ENCODE measurements around the gene ARHGEF11.
"Not testable (repeated sequence)": the region's sequence is repeated elsewhere in the genome, so short reads cannot be mapped to it uniquely, and the experiment has no call there.

The ARHGEF11 gene

DNA sequence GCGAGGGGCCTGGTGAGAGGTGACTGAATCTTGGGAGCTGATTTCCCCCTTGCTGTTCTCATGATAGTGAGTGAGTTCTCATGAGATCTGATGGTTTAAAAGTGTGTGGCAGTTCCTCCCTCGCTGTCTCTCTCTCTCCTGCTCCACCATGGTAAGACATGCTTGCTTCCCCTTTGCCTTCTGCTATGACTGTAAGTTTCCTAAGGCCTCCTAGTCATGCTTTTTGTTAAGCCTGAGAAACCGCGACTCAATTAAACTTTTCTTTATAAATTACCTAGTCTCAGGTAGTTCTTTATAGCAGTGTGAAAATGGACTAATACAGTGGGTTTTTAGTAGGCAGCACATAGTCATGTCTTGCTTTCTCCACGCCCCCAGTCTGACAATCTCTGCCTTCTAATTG is 10.2 kb upstream of the ARHGEF11 start:
- WGBS (ENCODE audit: insufficient coverage), result 75% methylated on average over 2 of the region's 5 CpGs
- POLR2A ChIA-PET; H3K36me3 ChIP-seq (ENCODE audit: control insufficient read depth in 4 of 4, insufficient read depth in 4 of 4, low read length in 3 of 4); H3K27me3 ChIP-seq (replicated peaks in 2 of 5; ENCODE audit: control insufficient read depth in 4 of 5, insufficient read depth in 5 of 5, low read length in 4 of 5); H3K4me3 ChIP-seq (ENCODE audit: control insufficient read depth in 1 of 7, extremely low read depth in 1 of 7, insufficient read depth in 4 of 7, low read depth in 2 of 7, low read length in 6 of 7); CTCF ChIA-PET; H3K27ac ChIP-seq (ENCODE audit: insufficient read depth in 1 of 2, low read depth in 1 of 2, low read length in 2 of 2, poor library complexity in 1 of 2, severe bottlenecking in 2 of 2); H3K4me1 ChIP-seq (ENCODE audit: control extremely low read depth in 1 of 4, control insufficient read depth in 4 of 4, insufficient read depth in 4 of 4, low read length in 3 of 4); H3K9me3 ChIP-seq (ENCODE audit: control extremely low read depth in 1 of 5, control insufficient read depth in 4 of 5, insufficient read depth in 2 of 5, low read depth in 1 of 5, low read length in 4 of 5): not testable (repeated sequence)
- peak in 2 of 3 donors; percentile 35 to 44 for DNase-seq

DNA sequence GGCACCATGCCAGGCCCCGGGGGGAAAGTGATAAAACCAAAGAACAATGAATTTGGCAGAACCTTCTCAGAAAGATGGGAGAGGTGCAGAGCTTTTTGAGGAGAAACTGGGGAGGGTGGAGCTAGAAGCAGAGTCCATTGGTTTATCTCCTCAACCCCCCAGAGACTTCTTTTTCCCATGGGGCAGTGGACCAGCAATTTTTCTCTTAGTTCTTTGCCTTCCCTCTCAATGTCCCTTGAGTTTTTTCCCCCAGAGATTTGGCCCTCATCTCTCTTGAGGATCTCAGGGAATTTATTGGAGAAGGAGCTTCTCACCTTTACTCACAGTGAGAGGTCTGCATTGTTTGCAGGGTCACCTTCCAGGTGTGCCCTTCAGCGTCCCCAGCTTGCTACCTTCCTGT is 5.3 kb upstream of the ARHGEF11 start:
- no peak for DNase-seq
- peaks cover 0 to 6% (median 0%) of the 10 kb centered on the region in 5 experiments for H3K9me3 ChIP-seq (ENCODE audit: control extremely low read depth in 1 of 5, control insufficient read depth in 4 of 5, insufficient read depth in 2 of 5, low read depth in 1 of 5, low read length in 4 of 5)
- H3K27ac ChIP-seq (ENCODE audit: insufficient read depth in 1 of 2, low read depth in 1 of 2, low read length in 2 of 2, poor library complexity in 1 of 2, severe bottlenecking in 2 of 2), result no peak overlapping the region
- WGBS (ENCODE audit: insufficient coverage), result 100% methylated on average over 1 of the region's 2 CpGs
- H3K4me3 ChIP-seq (ENCODE audit: control insufficient read depth in 1 of 7, extremely low read depth in 1 of 7, insufficient read depth in 4 of 7, low read depth in 2 of 7, low read length in 6 of 7), result no peak overlapping the region
- H3K36me3 ChIP-seq (ENCODE audit: control insufficient read depth in 4 of 4, insufficient read depth in 4 of 4, low read length in 3 of 4), result no peaks in the 10 kb centered on the region
- H3K4me1 ChIP-seq (ENCODE audit: control extremely low read depth in 1 of 4, control insufficient read depth in 4 of 4, insufficient read depth in 4 of 4, low read length in 3 of 4), result peaks cover 0 to 6% (median 4%) of the 10 kb centered on the region in 4 experiments
- ChIA-PET CTCF (interaction anchor here (1.3 kb wide), 2 partner anchors 11 to 29 kb away, joined by 3 to 4 read pairs; no protein-coding TSS in a partner anchor), POLR2A (no interaction called here)
- no peaks in the 10 kb centered on the region for H3K27me3 ChIP-seq (replicated peaks in 2 of 5; ENCODE audit: control insufficient read depth in 4 of 5, insufficient read depth in 5 of 5, low read length in 4 of 5)

DNA sequence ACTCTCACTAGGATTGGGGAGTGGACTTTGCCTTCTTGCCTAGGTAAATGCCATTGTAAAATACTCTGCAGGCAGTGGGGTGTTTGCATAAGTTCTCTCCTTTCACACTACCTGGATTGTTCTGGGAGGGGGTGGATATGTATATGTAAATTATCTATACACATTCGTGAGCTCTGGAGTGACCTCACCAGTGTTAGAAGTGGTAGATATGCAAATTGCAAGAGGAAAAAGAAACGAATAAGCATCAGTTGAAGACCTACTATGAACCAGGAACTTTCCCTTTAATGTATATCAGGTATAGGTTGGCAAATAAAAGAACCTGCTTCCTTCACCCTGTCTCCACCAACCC is 1.5 kb upstream of the ARHGEF11 start:
- POLR2A ChIA-PET, result no interaction called here
- CTCF ChIA-PET, result interaction anchor here (0.6 kb wide), 1 partner anchor 12 kb away, joined by 3 read pairs; no protein-coding TSS in a partner anchor
- Histone ChIP-seq H3K4me1 (ENCODE audit: control extremely low read depth in 1 of 4, control insufficient read depth in 4 of 4, insufficient read depth in 4 of 4, low read length in 3 of 4) (peaks cover 7 to 34% (median 17%) of the 10 kb centered on the region in 4 experiments), H3K27me3 (replicated peaks in 2 of 5; ENCODE audit: control insufficient read depth in 4 of 5, insufficient read depth in 5 of 5, low read length in 4 of 5) (no peaks in the 10 kb centered on the region), H3K9me3 (ENCODE audit: control extremely low read depth in 1 of 5, control insufficient read depth in 4 of 5, insufficient read depth in 2 of 5, low read depth in 1 of 5, low read length in 4 of 5) (peaks cover 0 to 3% (median 0%) of the 10 kb centered on the region in 5 experiments), H3K36me3 (ENCODE audit: control insufficient read depth in 4 of 4, insufficient read depth in 4 of 4, low read length in 3 of 4) (no peaks in the 10 kb centered on the region), H3K4me3 (ENCODE audit: control insufficient read depth in 1 of 7, extremely low read depth in 1 of 7, insufficient read depth in 4 of 7, low read depth in 2 of 7, low read length in 6 of 7) (no peak overlapping the region), H3K27ac (ENCODE audit: insufficient read depth in 1 of 2, low read depth in 1 of 2, low read length in 2 of 2, poor library complexity in 1 of 2, severe bottlenecking in 2 of 2) (no peak overlapping the region)
- DNase-seq, result peak in 2 of 3 donors; percentile 5 to 16
- no CpG with 5 or more reads among the region's 2 CpGs for WGBS (ENCODE audit: insufficient coverage)

DNA sequence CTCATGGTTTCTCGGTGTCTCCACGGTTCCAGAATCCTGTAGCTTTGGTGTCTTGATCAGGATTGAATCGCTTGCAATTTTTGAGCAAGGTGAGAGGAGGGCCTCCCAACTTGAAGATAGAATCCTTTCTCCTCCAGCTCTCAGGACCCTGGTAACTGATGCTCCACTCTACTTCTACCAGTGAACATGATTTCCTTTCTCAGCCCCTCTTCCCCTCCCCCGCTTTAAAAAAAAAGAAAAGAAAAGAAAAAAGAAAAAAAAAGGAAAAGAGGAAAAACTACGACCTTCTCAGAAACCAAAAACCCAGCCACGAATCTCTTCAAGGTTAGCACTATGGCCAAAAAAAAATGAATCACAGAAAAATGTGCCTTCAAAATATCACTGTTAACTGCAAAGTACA is 1.2 kb downstream of the ARHGEF11 start:
- no peaks in the 10 kb centered on the region for H3K36me3 ChIP-seq (ENCODE audit: control insufficient read depth in 4 of 4, insufficient read depth in 4 of 4, low read length in 3 of 4)
- H3K27me3 ChIP-seq (replicated peaks in 2 of 5; ENCODE audit: control insufficient read depth in 4 of 5, insufficient read depth in 5 of 5, low read length in 4 of 5), result no peaks in the 10 kb centered on the region
- 100% methylated on average over 2 of the region's 6 CpGs for WGBS (ENCODE audit: insufficient coverage)
- peak overlapping the region in 1 of 7 experiments; percentile 72 for H3K4me3 ChIP-seq (ENCODE audit: control insufficient read depth in 1 of 7, extremely low read depth in 1 of 7, insufficient read depth in 4 of 7, low read depth in 2 of 7, low read length in 6 of 7)
- no peak overlapping the region for H3K27ac ChIP-seq (ENCODE audit: insufficient read depth in 1 of 2, low read depth in 1 of 2, low read length in 2 of 2, poor library complexity in 1 of 2, severe bottlenecking in 2 of 2)
- no peaks in the 10 kb centered on the region for H3K9me3 ChIP-seq (ENCODE audit: control extremely low read depth in 1 of 5, control insufficient read depth in 4 of 5, insufficient read depth in 2 of 5, low read depth in 1 of 5, low read length in 4 of 5)
- POLR2A ChIA-PET, result no interaction called here
- CTCF ChIA-PET, result interaction anchor here (0.9 to 1.2 kb wide), 3 partner anchors 17 to 46 kb away, joined by 3 to 4 read pairs (median 4); no protein-coding TSS in a partner anchor
- H3K4me1 ChIP-seq (ENCODE audit: control extremely low read depth in 1 of 4, control insufficient read depth in 4 of 4, insufficient read depth in 4 of 4, low read length in 3 of 4), result peaks cover 7 to 46% (median 18%) of the 10 kb centered on the region in 4 experiments
- DNase-seq, result no peak

DNA sequence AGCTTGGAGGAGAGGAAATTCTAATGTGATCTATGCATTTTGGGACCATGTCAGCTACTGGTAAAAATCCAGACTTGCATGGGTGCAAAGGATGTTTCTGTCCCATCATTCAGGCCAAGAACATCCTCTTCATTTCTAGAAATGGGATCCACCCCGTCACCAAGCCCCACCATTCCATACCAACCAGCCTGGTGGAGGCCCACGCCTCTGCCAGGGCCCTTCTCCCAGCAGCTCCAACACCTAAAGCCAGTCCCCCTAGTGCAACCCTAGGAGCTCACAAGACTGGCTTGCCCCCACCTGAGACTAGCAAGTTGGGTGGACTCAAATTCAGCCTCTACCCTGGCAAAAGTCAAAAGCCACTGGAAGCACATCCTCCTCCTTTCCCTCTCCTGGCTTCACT is 1.9 kb downstream of the ARHGEF11 start:
- ChIA-PET POLR2A (no interaction called here), CTCF (interaction anchor here (0.9 to 1.2 kb wide), 3 partner anchors 9 to 31 kb away, joined by 3 to 4 read pairs (median 4); no protein-coding TSS in a partner anchor)
- Histone ChIP-seq H3K36me3 (ENCODE audit: control insufficient read depth in 4 of 4, insufficient read depth in 4 of 4, low read length in 3 of 4) (no peaks in the 10 kb centered on the region), H3K27ac (ENCODE audit: insufficient read depth in 1 of 2, low read depth in 1 of 2, low read length in 2 of 2, poor library complexity in 1 of 2, severe bottlenecking in 2 of 2) (no peak overlapping the region), H3K27me3 (replicated peaks in 2 of 5; ENCODE audit: control insufficient read depth in 4 of 5, insufficient read depth in 5 of 5, low read length in 4 of 5) (no peaks in the 10 kb centered on the region), H3K4me1 (ENCODE audit: control extremely low read depth in 1 of 4, control insufficient read depth in 4 of 4, insufficient read depth in 4 of 4, low read length in 3 of 4) (peaks cover 7 to 46% (median 18%) of the 10 kb centered on the region in 4 experiments), H3K4me3 (ENCODE audit: control insufficient read depth in 1 of 7, extremely low read depth in 1 of 7, insufficient read depth in 4 of 7, low read depth in 2 of 7, low read length in 6 of 7) (peak overlapping the region in 1 of 7 experiments; percentile 72), H3K9me3 (ENCODE audit: control extremely low read depth in 1 of 5, control insufficient read depth in 4 of 5, insufficient read depth in 2 of 5, low read depth in 1 of 5, low read length in 4 of 5) (no peaks in the 10 kb centered on the region)
- no peak for DNase-seq
- 80% methylated on average over 1 of the region's 2 CpGs for WGBS (ENCODE audit: insufficient coverage)

DNA sequence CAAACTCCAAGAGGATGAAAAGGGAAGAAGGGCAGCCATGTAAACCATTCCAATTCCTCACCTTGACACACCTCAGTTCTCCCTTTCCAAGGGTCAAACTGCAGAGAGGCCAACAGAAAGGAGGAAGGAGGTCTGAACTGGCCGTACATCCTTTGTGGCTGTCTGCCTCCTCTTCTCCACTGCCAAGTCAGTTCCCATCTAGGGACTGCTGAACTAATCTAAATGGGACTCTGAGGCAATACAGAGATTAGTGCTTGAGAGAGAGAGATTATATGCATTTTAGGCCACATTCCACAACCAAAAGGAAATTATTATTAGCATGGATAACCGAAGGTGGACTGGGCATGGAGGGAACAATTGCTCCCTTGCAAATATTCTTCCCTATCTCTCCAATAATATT is 2.7 kb downstream of the ARHGEF11 start:
- CTCF ChIA-PET, result interaction anchor here (1.0 to 1.2 kb wide), 2 partner anchors 8 to 15 kb away, joined by 3 to 4 read pairs; no protein-coding TSS in a partner anchor
- no CpG with 5 or more reads among the region's 2 CpGs for WGBS (ENCODE audit: insufficient coverage)
- no peak for DNase-seq
- H3K4me3 ChIP-seq (ENCODE audit: control insufficient read depth in 1 of 7, extremely low read depth in 1 of 7, insufficient read depth in 4 of 7, low read depth in 2 of 7, low read length in 6 of 7), result peak overlapping the region in 1 of 7 experiments; percentile 72
- H3K4me1 ChIP-seq (ENCODE audit: control extremely low read depth in 1 of 4, control insufficient read depth in 4 of 4, insufficient read depth in 4 of 4, low read length in 3 of 4), result peaks cover 7 to 46% (median 18%) of the 10 kb centered on the region in 4 experiments
- H3K27me3 ChIP-seq (replicated peaks in 2 of 5; ENCODE audit: control insufficient read depth in 4 of 5, insufficient read depth in 5 of 5, low read length in 4 of 5), result no peaks in the 10 kb centered on the region
- H3K27ac ChIP-seq (ENCODE audit: insufficient read depth in 1 of 2, low read depth in 1 of 2, low read length in 2 of 2, poor library complexity in 1 of 2, severe bottlenecking in 2 of 2), result no peak overlapping the region
- H3K9me3 ChIP-seq (ENCODE audit: control extremely low read depth in 1 of 5, control insufficient read depth in 4 of 5, insufficient read depth in 2 of 5, low read depth in 1 of 5, low read length in 4 of 5), result no peaks in the 10 kb centered on the region
- POLR2A ChIA-PET, result no interaction called here
- no peaks in the 10 kb centered on the region for H3K36me3 ChIP-seq (ENCODE audit: control insufficient read depth in 4 of 4, insufficient read depth in 4 of 4, low read length in 3 of 4)

DNA sequence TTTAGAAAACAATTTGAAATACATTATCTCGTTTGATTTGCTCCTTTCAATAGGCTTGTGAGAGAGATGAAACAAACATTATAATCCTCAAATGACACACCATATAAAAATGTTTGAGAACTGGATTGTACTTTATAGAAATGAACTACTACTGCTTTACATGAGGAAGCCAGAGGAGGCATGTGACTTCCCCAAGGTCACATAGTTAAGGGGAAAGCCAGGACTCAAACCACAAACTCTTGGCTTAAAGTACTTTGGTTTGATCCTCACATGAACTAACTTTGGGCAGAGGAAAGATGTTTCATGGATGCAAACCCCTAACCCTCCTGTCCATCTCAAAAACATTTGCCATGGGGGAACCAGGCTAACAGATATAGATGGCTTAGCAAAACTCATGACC is 4.7 kb downstream of the ARHGEF11 start:
- ChIA-PET POLR2A (no interaction called here), CTCF (interaction anchor here (1.2 kb wide), 1 partner anchor 15 kb away, joined by 3 read pairs; no protein-coding TSS in a partner anchor)
- no peaks in the 10 kb centered on the region for H3K9me3 ChIP-seq (ENCODE audit: control extremely low read depth in 1 of 5, control insufficient read depth in 4 of 5, insufficient read depth in 2 of 5, low read depth in 1 of 5, low read length in 4 of 5)
- no CpG with 5 or more reads among the region's 1 CpG for WGBS (ENCODE audit: insufficient coverage)
- H3K27ac ChIP-seq (ENCODE audit: insufficient read depth in 1 of 2, low read depth in 1 of 2, low read length in 2 of 2, poor library complexity in 1 of 2, severe bottlenecking in 2 of 2), result no peak overlapping the region
- no peak overlapping the region for H3K4me3 ChIP-seq (ENCODE audit: control insufficient read depth in 1 of 7, extremely low read depth in 1 of 7, insufficient read depth in 4 of 7, low read depth in 2 of 7, low read length in 6 of 7)
- peaks cover 6 to 39% (median 14%) of the 10 kb centered on the region in 4 experiments for H3K4me1 ChIP-seq (ENCODE audit: control extremely low read depth in 1 of 4, control insufficient read depth in 4 of 4, insufficient read depth in 4 of 4, low read length in 3 of 4)
- no peaks in the 10 kb centered on the region for H3K27me3 ChIP-seq (replicated peaks in 2 of 5; ENCODE audit: control insufficient read depth in 4 of 5, insufficient read depth in 5 of 5, low read length in 4 of 5)
- H3K36me3 ChIP-seq (ENCODE audit: control insufficient read depth in 4 of 4, insufficient read depth in 4 of 4, low read length in 3 of 4), result no peaks in the 10 kb centered on the region
- DNase-seq, result peak in 1 of 3 donors; percentile 16

Data from common myeloid progenitor, CD34-positive (primary cell).